Hepatocyte (in vitro differentiated cells): ENCODE results near the gene REM1.

ENCODE experiments used
- EZH2 ChIP-seq: fragments of 200-600 bp; sonication (generic); IDR thresholded peaks from 2 replicates; pipeline ENCODE4 v1.6.1; 2016; ENCODE audit warnings: antibody characterized with exemption, mild to moderate bottlenecking, borderline replicate concordance
- EZH2phosphoT487 ChIP-seq: fragments of 200-600 bp; sonication (generic); IDR thresholded peaks from one replicate; pipeline ENCODE4 v1.6.1; 2018; ENCODE audit warnings: antibody characterized with exemption, mild to moderate bottlenecking, low read depth, moderate library complexity; ENCODE audit not compliant: unreplicated experiment, severe bottlenecking
- TF ChIP-seq, protein P1 (sequence below): fragments of 200-600 bp; sonication (generic); IDR thresholded peaks from 2 replicates; pipeline ENCODE4 v1.5.1; 2016; ENCODE audit warnings: antibody characterized with exemption, mild to moderate bottlenecking; ENCODE audit not compliant: poor library complexity

DNA sequence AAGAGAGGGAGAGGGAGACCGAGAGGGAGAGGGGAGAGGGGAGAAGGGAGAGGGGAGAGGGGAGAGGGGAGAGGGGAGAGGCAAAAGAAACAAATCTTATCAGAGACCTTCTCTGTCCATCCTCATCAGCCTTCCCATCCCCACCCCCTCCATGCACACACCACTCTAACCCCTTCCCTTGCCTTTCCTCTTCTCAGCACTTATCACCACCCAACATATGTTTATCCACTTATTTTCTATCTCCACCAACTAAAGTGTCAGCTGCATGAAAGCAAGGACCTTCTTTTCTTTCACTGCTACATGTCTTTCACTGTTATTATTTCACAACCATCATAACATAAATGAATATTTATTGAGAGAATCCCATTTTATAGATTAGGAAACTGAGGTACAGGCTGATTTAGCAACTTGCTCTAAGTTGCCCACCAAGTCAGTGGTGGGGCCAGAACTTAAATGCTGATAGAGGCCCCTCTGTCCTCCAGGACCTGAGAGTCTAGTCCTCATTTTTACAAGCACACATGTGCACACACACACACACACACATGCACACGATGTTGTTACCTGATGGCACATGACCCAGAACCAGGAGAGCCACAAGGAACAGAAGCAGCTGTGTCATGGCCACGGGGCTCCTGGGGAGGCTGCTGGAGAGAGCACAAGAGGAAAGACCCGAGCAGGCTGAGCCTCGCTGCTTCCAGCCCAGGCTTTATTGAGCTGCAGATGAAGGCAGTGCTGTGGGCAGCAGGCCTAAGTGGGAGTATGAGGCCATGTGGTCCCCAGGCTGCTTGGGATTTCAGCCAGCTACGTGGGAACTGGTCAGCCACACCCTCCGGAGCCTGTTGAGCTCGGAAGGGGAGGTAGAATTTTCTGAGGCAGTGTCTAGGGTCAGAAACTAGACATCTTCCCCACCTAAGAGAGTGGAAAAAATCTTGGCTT, 2.4 kb upstream of the REM1 start:
- TF ChIP-seq, protein P1, sequence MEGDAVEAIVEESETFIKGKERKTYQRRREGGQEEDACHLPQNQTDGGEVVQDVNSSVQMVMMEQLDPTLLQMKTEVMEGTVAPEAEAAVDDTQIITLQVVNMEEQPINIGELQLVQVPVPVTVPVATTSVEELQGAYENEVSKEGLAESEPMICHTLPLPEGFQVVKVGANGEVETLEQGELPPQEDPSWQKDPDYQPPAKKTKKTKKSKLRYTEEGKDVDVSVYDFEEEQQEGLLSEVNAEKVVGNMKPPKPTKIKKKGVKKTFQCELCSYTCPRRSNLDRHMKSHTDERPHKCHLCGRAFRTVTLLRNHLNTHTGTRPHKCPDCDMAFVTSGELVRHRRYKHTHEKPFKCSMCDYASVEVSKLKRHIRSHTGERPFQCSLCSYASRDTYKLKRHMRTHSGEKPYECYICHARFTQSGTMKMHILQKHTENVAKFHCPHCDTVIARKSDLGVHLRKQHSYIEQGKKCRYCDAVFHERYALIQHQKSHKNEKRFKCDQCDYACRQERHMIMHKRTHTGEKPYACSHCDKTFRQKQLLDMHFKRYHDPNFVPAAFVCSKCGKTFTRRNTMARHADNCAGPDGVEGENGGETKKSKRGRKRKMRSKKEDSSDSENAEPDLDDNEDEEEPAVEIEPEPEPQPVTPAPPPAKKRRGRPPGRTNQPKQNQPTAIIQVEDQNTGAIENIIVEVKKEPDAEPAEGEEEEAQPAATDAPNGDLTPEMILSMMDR, result no peak
- TF ChIP-seq EZH2, result no peak
- TF ChIP-seq EZH2phosphoT487, result no peak
